ENCODE measurements around the gene SEPHS1. TPM values are rescaled to one million over a fixed set of nuclear protein-coding genes. Genes with fewer than 3 reads are reported as not detected.

SEPHS1 gene
- total and polyA plus RNA-seq, 7 experiments from 2014 or later = 15.5 to 57.3 (median 29.7) TPM

DNA sequence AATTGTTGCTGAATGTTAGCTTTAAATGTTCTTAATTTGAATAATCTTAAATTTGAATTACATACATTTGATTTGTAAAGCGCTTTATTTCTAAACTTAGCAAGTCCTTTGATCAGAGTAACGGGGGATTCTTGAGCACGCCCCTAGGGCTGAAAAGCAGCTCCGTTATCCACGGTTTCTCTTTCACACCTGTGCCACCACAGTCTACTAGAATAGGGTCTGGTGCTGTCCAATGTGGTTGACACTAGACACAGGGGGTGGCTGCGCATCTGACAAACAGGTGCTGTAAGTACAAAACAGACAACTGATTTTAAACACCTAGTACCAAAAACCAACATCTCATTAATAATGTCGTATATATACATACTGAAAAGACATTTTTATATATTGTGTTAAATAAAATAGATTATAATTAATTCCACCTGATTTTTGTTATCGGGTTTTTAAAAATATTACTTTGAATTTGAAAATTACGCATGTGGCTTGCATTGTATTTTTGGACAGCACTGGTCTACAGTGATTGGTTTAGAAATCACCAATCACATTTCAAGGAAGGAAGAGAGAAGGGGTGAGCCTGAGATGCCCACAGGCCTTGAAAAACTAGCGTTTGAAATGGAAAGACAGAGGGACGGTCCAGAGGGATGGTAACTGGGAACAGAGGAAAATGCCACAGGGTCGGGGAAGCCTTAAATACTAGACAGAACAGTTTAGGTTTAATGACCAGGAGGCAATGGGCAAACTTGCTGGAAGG is 7.3 kb downstream of the SEPHS1 start:
- intact Hi-C loops (cut with micrococcal nuclease) = loop anchor here in 1 of 2 donors (1.0 kb wide), 1 partner anchor 10 kb away; no protein-coding TSS in a partner anchor
- peaks cover 19 to 61% (median 52%) of the 10 kb centered on the region in 7 donors for H3K4me1 Mint-ChIP-seq
- H3K27me3 ChIP-seq (ENCODE audit: control insufficient read depth in 2 of 2, insufficient read depth in 2 of 2, low read length in 2 of 2) = no peaks in the 10 kb centered on the region
- no peak overlapping the region for H3K27ac ChIP-seq (ENCODE audit: low read depth, low read length)
- H3K9me3 ChIP-seq (ENCODE audit: control insufficient read depth in 2 of 3, low read length in 3 of 3) = no peaks in the 10 kb centered on the region
- ChIA-PET POLR2A (interaction anchor here (0.7 to 1.0 kb wide), 2 partner anchors 11 to 38 kb away, joined by 3 read pairs; no protein-coding TSS in a partner anchor), CTCF (interaction anchor here (1.4 kb wide), 1 partner anchor 10 kb away, joined by 3 read pairs; no protein-coding TSS in a partner anchor)
- peaks cover 0 to 2% (median 0%) of the 10 kb centered on the region in 11 donors for H3K9me3 Mint-ChIP-seq
- H3K4me3 ChIP-seq (ENCODE audit: low read length) = no peak overlapping the region
- H3K27ac Mint-ChIP-seq = peak overlapping the region in 4 of 9 donors; percentile 41 to 82 (median 76)
- ATAC-seq (peak; percentile 82), DNase-seq (peak in 2 of 9 donors; percentile 5 to 8)
- peaks cover 1 to 3% of the 10 kb centered on the region in 2 donors for H3K4me1 ChIP-seq (ENCODE audit: control insufficient read depth in 2 of 2, insufficient read depth in 2 of 2, low read length in 2 of 2)
- no peaks in the 10 kb centered on the region for H3K27me3 Mint-ChIP-seq
- H3K36me3 ChIP-seq (ENCODE audit: control insufficient read depth in 2 of 3, insufficient read depth in 3 of 3, low read length in 3 of 3) = peaks cover 0 to 17% (median 0%) of the 10 kb centered on the region in 3 experiments
- H3K4me3 Mint-ChIP-seq = peak overlapping the region in 9 of 10 donors; percentile 2 to 75 (median 55)
- peaks cover 0 to 25% (median 13%) of the 10 kb centered on the region in 5 donors for H3K36me3 Mint-ChIP-seq

DNA sequence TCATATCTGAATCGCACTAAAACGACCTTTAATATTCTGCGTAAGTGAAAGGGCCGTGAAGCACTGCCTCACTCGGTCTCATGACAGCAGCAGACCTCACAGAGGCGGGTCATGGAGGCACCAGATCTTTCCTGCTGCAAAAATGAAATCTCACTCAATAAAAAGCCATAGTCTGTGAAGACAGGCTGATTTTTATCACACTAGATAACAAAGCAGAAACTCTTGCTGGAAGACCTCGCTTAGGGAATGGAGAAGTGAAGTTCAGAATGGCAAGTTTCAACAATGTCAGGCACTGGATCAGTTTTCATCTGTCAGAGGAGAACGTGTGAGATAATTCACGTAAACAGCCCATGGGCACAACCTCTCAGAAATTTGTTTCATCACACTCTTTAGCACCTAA is 8.0 kb downstream of the SEPHS1 start:
- peaks cover 16 to 54% (median 45%) of the 10 kb centered on the region in 7 donors for H3K4me1 Mint-ChIP-seq
- CTCF ChIA-PET = interaction anchor here (1.4 kb wide), 1 partner anchor 11 kb away, joined by 3 read pairs; no protein-coding TSS in a partner anchor
- H3K36me3 Mint-ChIP-seq = peaks cover 0 to 25% (median 13%) of the 10 kb centered on the region in 5 donors
- H3K27me3 Mint-ChIP-seq = no peaks in the 10 kb centered on the region
- Histone ChIP-seq H3K4me1 (ENCODE audit: control insufficient read depth in 2 of 2, insufficient read depth in 2 of 2, low read length in 2 of 2) (peaks cover 0 to 3% of the 10 kb centered on the region in 2 donors), H3K4me3 (ENCODE audit: low read length) (no peak overlapping the region), H3K36me3 (ENCODE audit: control insufficient read depth in 2 of 3, insufficient read depth in 3 of 3, low read length in 3 of 3) (peaks cover 0 to 18% (median 0%) of the 10 kb centered on the region in 3 experiments), H3K9me3 (ENCODE audit: control insufficient read depth in 2 of 3, low read length in 3 of 3) (no peaks in the 10 kb centered on the region), H3K27me3 (ENCODE audit: control insufficient read depth in 2 of 2, insufficient read depth in 2 of 2, low read length in 2 of 2) (no peaks in the 10 kb centered on the region), H3K27ac (ENCODE audit: low read depth, low read length) (no peak overlapping the region)
- H3K27ac Mint-ChIP-seq = peak overlapping the region in 8 of 9 donors; percentile 57 to 82 (median 68)
- no peak for DNase-seq
- H3K9me3 Mint-ChIP-seq = peaks cover 0 to 2% (median 0%) of the 10 kb centered on the region in 11 donors
- H3K4me3 Mint-ChIP-seq = peak overlapping the region in 9 of 10 donors; percentile 2 to 75 (median 64)
- POLR2A ChIA-PET = interaction anchor here (0.7 to 1.0 kb wide), 2 partner anchors 12 to 38 kb away, joined by 3 read pairs; no protein-coding TSS in a partner anchor
- intact Hi-C loops (cut with micrococcal nuclease) = loop anchor here in 1 of 2 donors (1.0 kb wide), 1 partner anchor 11 kb away; no protein-coding TSS in a partner anchor
- ATAC-seq = no peak

- Mint-ChIP-seq H3K9me3 (no peaks in the 10 kb centered on the region), H3K27me3 (no peaks in the 10 kb centered on the region), H3K36me3 (peaks cover 0 to 26% (median 10%) of the 10 kb centered on the region in 5 donors), H3K27ac (peak overlapping the region in 2 of 9 donors; percentile 45 to 65), H3K4me3 (no peak overlapping the region), H3K4me1 (peaks cover 12 to 41% (median 35%) of the 10 kb centered on the region in 7 donors)
- Histone ChIP-seq H3K27ac (ENCODE audit: low read depth, low read length) (no peak overlapping the region), H3K4me3 (ENCODE audit: low read length) (no peak overlapping the region), H3K9me3 (ENCODE audit: control insufficient read depth in 2 of 3, low read length in 3 of 3) (no peaks in the 10 kb centered on the region), H3K27me3 (ENCODE audit: control insufficient read depth in 2 of 2, insufficient read depth in 2 of 2, low read length in 2 of 2) (no peaks in the 10 kb centered on the region), H3K4me1 (ENCODE audit: control insufficient read depth in 2 of 2, insufficient read depth in 2 of 2, low read length in 2 of 2) (peaks cover 0 to 3% of the 10 kb centered on the region in 2 donors), H3K36me3 (ENCODE audit: control insufficient read depth in 2 of 3, insufficient read depth in 3 of 3, low read length in 3 of 3) (peaks cover 0 to 26% (median 0%) of the 10 kb centered on the region in 3 experiments)
- DNase-seq (no peak), ATAC-seq (no peak)
- intact Hi-C loops (cut with micrococcal nuclease) = no loop called here
- ChIA-PET CTCF (interaction anchor here (0.6 kb wide), 1 partner anchor 31 kb away, joined by 3 read pairs; no protein-coding TSS in a partner anchor), POLR2A (no interaction called here)
These were observed 9.5 kb downstream of the SEPHS1 start for GRCh38 chr10:13338390-13339110.

DNA sequence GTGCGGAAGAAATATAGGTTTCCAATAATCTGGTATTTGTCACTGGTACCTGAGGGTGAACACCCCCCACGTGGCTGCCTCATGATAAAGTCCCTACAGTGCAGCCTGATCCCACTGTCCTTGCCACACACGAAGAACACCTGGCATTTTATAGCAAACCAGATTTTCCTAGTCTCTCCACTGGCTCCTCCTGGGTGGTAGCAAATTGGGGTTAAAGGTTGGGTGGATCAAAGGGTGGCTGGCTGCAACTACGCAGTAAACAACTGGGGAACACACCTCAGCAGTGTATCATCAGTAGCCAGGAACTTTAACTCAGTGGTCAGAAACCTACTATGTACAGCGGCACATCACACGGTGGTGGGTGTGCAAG is 10.3 kb downstream of the SEPHS1 start:
- Mint-ChIP-seq H3K4me1 (peaks cover 9 to 36% (median 30%) of the 10 kb centered on the region in 7 donors), H3K9me3 (no peaks in the 10 kb centered on the region), H3K4me3 (no peak overlapping the region), H3K27ac (peak overlapping the region in 1 of 9 donors; percentile 45), H3K27me3 (no peaks in the 10 kb centered on the region), H3K36me3 (peaks cover 0 to 23% (median 8%) of the 10 kb centered on the region in 5 donors)
- H3K27ac ChIP-seq (ENCODE audit: low read depth, low read length) = no peak overlapping the region
- H3K36me3 ChIP-seq (ENCODE audit: control insufficient read depth in 2 of 3, insufficient read depth in 3 of 3, low read length in 3 of 3) = peaks cover 0 to 31% (median 0%) of the 10 kb centered on the region in 3 experiments
- intact Hi-C loops (cut with micrococcal nuclease) = no loop called here
- no peak overlapping the region for H3K4me3 ChIP-seq (ENCODE audit: low read length)
- DNase-seq = no peak
- no peaks in the 10 kb centered on the region for H3K9me3 ChIP-seq (ENCODE audit: control insufficient read depth in 2 of 3, low read length in 3 of 3)
- no peak for ATAC-seq
- POLR2A ChIA-PET = no interaction called here
- peaks cover 0 to 3% of the 10 kb centered on the region in 2 donors for H3K4me1 ChIP-seq (ENCODE audit: control insufficient read depth in 2 of 2, insufficient read depth in 2 of 2, low read length in 2 of 2)
- no peaks in the 10 kb centered on the region for H3K27me3 ChIP-seq (ENCODE audit: control insufficient read depth in 2 of 2, insufficient read depth in 2 of 2, low read length in 2 of 2)
- CTCF ChIA-PET = interaction anchor here (0.6 kb wide), 2 partner anchors 14 to 32 kb away, joined by 3 to 4 read pairs; no protein-coding TSS in a partner anchor

DNA sequence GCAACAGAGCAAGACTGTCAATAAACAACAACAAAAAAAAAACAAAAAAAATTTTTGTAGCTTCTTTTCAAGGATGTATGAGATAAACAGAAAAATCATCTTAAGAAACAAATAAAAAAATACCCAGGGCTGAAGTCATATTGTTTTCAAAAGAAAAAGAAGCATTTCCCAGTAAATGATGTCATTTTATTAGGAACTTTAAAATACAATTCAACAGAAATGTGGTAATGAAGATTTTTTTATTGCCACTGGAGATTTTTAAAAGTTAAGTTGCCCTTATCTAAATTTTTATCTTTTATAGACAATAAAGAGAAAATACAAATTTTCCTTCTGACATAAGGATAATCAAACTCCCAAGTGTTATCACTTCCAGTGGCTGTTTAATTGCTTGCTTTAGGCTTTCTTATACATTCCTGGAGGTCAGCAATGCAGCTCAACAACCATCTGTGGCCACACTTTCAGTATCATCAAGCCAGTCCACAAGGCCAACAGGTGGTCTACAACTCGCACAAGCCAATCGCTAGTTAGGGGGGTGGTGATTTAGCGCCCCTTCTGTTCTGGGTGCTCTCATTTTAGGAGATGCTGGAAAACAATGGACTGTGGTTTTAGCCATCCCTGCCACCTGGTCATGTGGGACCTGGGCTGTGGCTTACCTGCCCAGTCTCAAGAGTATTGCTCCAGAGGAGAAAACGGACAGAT is 10.8 kb downstream of the SEPHS1 start:
- ChIA-PET POLR2A (no interaction called here), CTCF (interaction anchor here (0.6 to 1.1 kb wide), 2 partner anchors 14 to 31 kb away, joined by 3 to 4 read pairs; no protein-coding TSS in a partner anchor)
- ATAC-seq = no peak
- Mint-ChIP-seq H3K27me3 (no peaks in the 10 kb centered on the region), H3K27ac (no peak overlapping the region), H3K36me3 (peaks cover 0 to 24% (median 11%) of the 10 kb centered on the region in 5 donors), H3K4me1 (peaks cover 9 to 36% (median 30%) of the 10 kb centered on the region in 7 donors), H3K4me3 (no peak overlapping the region), H3K9me3 (no peaks in the 10 kb centered on the region)
- Histone ChIP-seq H3K4me3 (ENCODE audit: low read length) (no peak overlapping the region), H3K36me3 (ENCODE audit: control insufficient read depth in 2 of 3, insufficient read depth in 3 of 3, low read length in 3 of 3) (peaks cover under 1 to 36% (median under 1%) of the 10 kb centered on the region in 3 experiments), H3K4me1 (ENCODE audit: control insufficient read depth in 2 of 2, insufficient read depth in 2 of 2, low read length in 2 of 2) (peaks cover 0 to 3% of the 10 kb centered on the region in 2 donors), H3K9me3 (ENCODE audit: control insufficient read depth in 2 of 3, low read length in 3 of 3) (no peaks in the 10 kb centered on the region), H3K27ac (ENCODE audit: low read depth, low read length) (no peak overlapping the region), H3K27me3 (ENCODE audit: control insufficient read depth in 2 of 2, insufficient read depth in 2 of 2, low read length in 2 of 2) (no peaks in the 10 kb centered on the region)
- intact Hi-C loops (cut with micrococcal nuclease) = no loop called here
- no peak for DNase-seq

DNA sequence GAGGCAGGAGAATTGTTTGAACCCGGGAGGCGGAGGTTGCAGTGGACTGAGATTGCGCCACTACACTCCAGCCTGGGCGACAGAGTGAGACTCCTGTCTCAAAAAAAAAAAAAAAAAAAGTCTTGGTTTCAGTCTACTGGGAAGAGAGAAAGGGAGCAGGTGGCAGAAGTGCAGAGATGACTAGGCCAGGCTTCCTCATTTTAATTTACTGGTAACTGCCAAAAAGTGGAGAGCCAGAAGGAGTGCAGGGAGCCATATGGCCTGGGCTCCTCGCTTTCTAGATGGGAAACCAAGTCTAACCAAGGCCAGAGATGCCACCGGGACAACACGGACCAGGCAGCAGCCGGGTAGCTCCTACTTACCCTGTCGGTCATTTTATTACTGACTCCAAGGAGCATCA is 12.2 kb downstream of the SEPHS1 start:
- intact Hi-C loops (cut with micrococcal nuclease) = no loop called here
- Mint-ChIP-seq H3K27me3 (no peaks in the 10 kb centered on the region), H3K9me3 (peaks cover 0 to 4% (median 0%) of the 10 kb centered on the region in 11 donors), H3K4me3 (no peak overlapping the region), H3K4me1 (peaks cover 5 to 30% (median 23%) of the 10 kb centered on the region in 7 donors), H3K27ac (no peak overlapping the region), H3K36me3 (peaks cover 0 to 38% (median 14%) of the 10 kb centered on the region in 5 donors)
- no peaks in the 10 kb centered on the region for H3K27me3 ChIP-seq (ENCODE audit: control insufficient read depth in 2 of 2, insufficient read depth in 2 of 2, low read length in 2 of 2)
- ATAC-seq = no peak
- peaks cover 6 to 46% (median 7%) of the 10 kb centered on the region in 3 experiments for H3K36me3 ChIP-seq (ENCODE audit: control insufficient read depth in 2 of 3, insufficient read depth in 3 of 3, low read length in 3 of 3)
- POLR2A ChIA-PET = interaction anchor here (0.7 kb wide), 1 partner anchor 190 kb away, joined by 3 read pairs; no protein-coding TSS in a partner anchor
- H3K4me3 ChIP-seq (ENCODE audit: low read length) = no peak overlapping the region
- no peaks in the 10 kb centered on the region for H3K4me1 ChIP-seq (ENCODE audit: control insufficient read depth in 2 of 2, insufficient read depth in 2 of 2, low read length in 2 of 2)
- CTCF ChIA-PET = interaction anchor here (1.1 kb wide), 1 partner anchor 32 kb away, joined by 3 read pairs; no protein-coding TSS in a partner anchor
- DNase-seq = no peak
- H3K27ac ChIP-seq (ENCODE audit: low read depth, low read length) = no peak overlapping the region
- no peaks in the 10 kb centered on the region for H3K9me3 ChIP-seq (ENCODE audit: control insufficient read depth in 2 of 3, low read length in 3 of 3)

All from naive thymus-derived CD4-positive, alpha-beta T cell (primary cell).